Liver (tissue), 3 donors: ENCODE measurements around the gene DISP3.

Experiments
- CTCF ChIP-seq: fragments of 150-350 bp; IDR thresholded peaks from 2 replicates; pipeline ENCODE4 v1.5.1; 2017; ENCODE audit warnings: improper control_type of control experiment, low read depth, low read length; ENCODE audit not compliant: missing input control
- EGR1 ChIP-seq, 2 donors: IDR thresholded peaks; 2 replicates each; pipeline ENCODE4 v1.6.1; 2016 to 2018; ENCODE audit warnings: antibody characterized with exemption in 2 of 2, low read depth in 2 of 2
- FOXA1 ChIP-seq: IDR thresholded peaks from 2 replicates; pipeline ENCODE4 v1.6.1; 2016; ENCODE audit warnings: antibody characterized with exemption
- JUND ChIP-seq, 2 donors: IDR thresholded peaks; 2 replicates each; pipeline ENCODE4 v1.6.1; 2016; ENCODE audit warnings: antibody characterized with exemption in 2 of 2
- MAX ChIP-seq: IDR thresholded peaks from 2 replicates; pipeline ENCODE4 v1.6.1; 2016; ENCODE audit warnings: antibody characterized with exemption
- REST ChIP-seq: IDR thresholded peaks from 2 replicates; pipeline ENCODE4 v1.6.1; 2016; ENCODE audit warnings: antibody characterized with exemption, mild to moderate bottlenecking
- SP1 ChIP-seq: IDR thresholded peaks from 2 replicates; pipeline ENCODE4 v1.6.1; 2018; ENCODE audit warnings: antibody characterized with exemption, mild to moderate bottlenecking
- TAF1 ChIP-seq: conservative IDR thresholded peaks from 2 replicates; pipeline ENCODE4 v1.6.1; 2016; ENCODE audit warnings: antibody characterized with exemption, mild to moderate bottlenecking
- YY1 ChIP-seq: IDR thresholded peaks from 2 replicates; pipeline ENCODE4 v1.6.1; 2016; ENCODE audit warnings: antibody characterized with exemption, mild to moderate bottlenecking
- ZBTB33 ChIP-seq: IDR thresholded peaks from 2 replicates; pipeline ENCODE4 v1.6.1; 2016; ENCODE audit warnings: antibody characterized with exemption
- donor health status: healthy.
- donor health status: healthy.

GRCh38 chr1:11488966-11489625 lies 10.1 kb downstream of the DISP3 start:
- TF ChIP-seq CTCF (no peak), YY1 (no peak), TAF1 (no peak), ZBTB33 (no peak), REST (no peak), SP1 (no peak), MAX (no peak), FOXA1 (no peak), EGR1 (IDR thresholded peaks at IDR 0.05; ENCODE audit: low read depth in 2 of 2) (no peak), JUND (IDR thresholded peaks at IDR 0.05) (no peak)
